NCI-H748 (cell line): ENCODE data around the gene GLG1.
"Not testable (repeated sequence)": the region's sequence is repeated elsewhere in the genome, so short reads cannot be mapped to it uniquely, and the experiment has no call there.

Experiments
- DNase-seq: peaks from one replicate; lab custom pipeline; 2025; ENCODE audit not compliant: unreplicated experiment; lab: John Stamatoyannopoulos, UW

The GLG1 gene

GRCh38 chr16:74575807-74576643 is 30.9 kb downstream of the GLG1 start:
- no peak for DNase-seq

DNA sequence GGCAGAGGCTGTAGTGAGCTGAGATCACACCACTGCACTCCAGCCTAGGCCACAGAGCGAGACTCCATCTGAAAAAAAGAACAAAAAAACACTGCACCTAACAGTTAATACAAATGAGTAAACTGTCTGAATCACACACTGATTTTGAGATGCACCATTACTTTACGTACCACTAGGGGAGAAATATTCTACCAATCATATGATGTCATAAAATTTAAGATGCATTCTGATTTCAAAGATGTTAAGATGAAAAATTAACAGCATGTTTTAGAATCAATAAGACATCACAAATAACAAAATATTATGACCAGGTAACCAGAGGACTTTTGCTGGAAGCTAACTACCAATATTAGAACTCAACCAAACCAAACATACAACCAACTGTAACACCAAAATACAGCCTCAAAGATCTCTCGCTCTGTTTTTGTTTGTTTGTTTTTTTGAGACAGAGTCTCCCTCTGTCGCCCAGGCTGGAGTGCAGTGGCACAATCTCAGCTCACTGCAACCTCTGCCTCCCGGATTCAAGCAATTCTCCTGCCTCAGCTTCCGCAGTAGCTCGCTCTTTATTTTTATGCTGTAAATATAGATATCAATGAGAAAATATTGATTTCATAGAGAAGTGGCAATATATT is 31.6 kb downstream of the GLG1 start:
- no peak for DNase-seq

DNA sequence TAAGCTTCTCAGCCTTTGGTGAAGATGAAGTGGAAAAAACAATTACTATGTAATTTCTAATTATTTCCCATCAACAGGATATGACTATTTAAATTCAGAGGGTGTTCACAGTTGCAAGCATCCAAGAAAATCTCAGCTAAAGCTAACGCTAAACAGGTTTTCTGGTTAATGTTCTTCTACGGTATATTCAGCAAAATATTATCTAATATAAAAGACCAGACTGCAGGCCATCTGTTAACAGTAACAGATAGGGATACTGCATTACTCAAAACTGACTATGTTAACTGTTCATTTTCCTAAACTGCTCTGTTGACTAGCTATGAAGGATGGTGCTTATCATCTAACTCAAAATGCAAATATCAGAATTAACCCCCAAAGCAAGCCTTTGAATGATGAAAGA is 32.8 kb downstream of the GLG1 start:
- no peak for DNase-seq

DNA sequence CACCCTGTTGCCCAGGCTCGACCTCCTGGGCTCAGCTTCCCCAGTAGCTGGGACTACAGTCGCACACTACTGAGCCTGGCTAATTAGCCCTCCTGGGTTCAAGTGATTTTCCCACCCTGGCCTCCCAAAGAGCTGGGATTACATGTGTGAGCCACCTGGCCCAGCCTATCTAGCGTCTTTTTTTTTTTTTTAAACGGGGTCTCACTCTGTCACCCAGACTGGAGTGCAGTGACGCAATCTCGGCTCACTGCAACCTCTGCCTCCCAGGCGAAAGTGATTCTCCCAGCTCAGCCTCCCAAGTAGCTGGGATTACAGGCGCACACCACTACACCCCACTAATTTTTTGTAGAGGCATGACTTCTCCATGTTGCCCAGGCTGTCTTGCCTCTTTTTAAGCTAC is 33.3 kb downstream of the GLG1 start:
- no peak for DNase-seq

DNA sequence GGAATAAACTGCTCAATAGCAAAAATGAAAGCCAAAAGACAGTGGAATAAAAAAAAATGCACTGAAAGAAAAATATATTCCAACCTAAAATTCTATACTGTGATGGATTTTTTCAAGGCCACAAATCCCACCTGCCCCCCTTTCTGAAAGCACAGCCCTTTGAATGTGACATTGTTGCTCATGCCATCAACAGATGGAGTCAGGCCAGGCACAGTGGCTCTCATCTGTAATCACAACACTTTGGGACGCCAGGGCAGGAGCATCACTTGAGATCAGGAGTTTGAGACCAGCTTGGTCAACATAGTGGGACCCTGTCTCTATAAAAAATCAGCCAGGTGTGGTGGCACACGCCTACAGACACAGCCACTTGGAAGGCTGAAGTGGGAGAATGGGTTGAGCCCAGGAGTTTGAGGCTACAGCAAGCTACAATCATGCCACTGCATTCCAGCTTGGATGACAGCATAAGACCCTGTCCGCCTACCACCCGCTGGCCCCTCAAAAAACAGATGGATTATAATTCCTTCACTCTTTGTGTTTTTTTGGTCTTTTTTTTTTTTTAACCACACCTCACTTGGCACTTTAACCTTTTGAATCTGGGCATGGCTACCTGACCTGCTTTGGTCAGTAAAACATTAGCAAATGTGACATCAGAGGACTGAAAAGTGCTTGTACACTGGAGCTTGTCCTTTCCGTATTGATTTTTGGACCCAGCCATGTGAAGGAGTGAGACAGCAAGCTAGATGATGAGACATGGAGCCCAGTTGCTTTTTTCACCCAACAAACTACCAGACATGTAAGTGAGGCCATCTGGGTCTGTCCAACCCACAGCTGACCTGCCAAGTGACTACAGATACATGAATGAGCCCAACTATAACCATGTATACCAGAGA is 36.3 kb downstream of the GLG1 start:
- no peak for DNase-seq

DNA sequence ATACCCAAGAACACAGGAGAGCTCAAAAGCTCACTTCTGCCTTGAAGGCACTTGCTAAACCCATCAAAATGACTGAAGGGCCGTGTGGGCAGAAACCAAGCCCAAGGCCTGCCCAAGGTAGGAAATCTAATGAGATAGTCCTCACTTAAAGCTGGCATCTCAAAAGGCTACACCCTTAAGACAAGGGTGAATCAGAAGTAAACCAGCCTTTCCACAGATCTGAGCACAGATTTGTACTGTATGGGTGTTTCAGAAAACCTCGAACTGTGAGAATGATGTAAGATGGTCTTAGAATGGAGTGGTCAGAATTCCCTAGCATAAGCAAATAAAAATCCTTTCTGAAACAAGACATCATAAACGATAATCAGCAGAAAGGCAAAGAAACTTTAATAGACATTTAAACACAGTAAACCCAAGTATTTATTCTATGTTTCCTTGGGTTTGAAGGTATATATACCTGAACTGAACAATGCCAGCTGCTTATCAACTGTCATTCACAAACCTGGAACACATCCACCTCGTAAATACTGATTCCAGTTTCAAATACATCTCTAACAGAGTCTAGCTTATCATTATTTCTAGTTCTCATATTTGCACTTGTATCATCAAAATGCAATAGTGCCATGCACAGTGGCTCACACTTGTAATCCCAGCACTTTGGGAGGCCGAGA is 37.8 kb downstream of the GLG1 start:
- DNase-seq = no peak

- no peak for DNase-seq
Measured at GRCh38 chr16:74567901-74568300, 39.0 kb downstream of the GLG1 start.

- DNase-seq = no peak
Measured at GRCh38 chr16:74565378-74565777, 41.5 kb downstream of the GLG1 start.

GRCh38 chr16:74564451-74564984 is 42.4 kb downstream of the GLG1 start:
- no peak for DNase-seq

DNA sequence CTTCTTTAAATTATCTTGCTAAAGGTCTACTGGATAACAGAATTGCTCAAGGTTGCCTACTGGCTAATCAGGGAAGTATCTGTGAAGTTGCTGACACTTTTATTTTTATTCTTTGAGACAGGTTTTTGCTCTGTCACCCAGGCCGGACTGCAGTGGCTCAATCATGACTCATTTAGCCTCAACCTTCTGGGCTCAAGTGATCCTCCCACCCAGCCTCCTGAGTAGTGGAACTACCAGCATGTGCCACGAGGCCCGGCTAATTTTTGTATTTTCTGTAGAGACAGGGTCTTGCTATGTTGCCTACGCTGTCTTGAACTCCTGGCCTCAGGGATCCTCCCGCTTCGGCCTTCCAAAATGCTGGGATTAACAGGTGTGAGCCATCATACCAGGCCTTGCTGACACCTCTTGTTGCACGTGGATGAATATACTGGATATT is 43.1 kb downstream of the GLG1 start:
- DNase-seq = no peak

- no peak for DNase-seq
Measured at GRCh38 chr16:74562117-74562516, 44.8 kb downstream of the GLG1 start.

GRCh38 chr16:74561626-74562025 is 45.3 kb downstream of the GLG1 start:
- no peak for DNase-seq

- DNase-seq = no peak
Measured at GRCh38 chr16:74560912-74561311, 46.0 kb downstream of the GLG1 start.

DNA sequence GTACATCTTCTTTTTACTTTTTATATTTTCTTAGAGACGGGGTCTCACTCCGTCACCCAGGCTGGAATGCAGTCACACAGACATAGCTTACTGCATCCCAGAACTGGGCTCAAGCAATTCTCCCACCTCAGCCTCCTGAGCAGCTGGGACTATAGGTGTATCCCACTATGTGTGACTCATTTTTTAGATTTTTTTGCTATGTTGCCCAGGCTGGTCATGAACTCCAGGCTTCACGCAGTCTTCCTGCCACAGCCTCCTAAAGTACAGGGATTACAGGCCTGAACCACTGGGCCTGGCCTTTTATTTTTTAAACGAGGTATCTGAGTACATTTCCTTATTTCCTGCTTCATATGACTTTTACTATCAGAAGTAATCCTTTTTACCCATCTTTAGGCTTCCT is 48.0 kb downstream of the GLG1 start:
- DNase-seq = no peak

DNA sequence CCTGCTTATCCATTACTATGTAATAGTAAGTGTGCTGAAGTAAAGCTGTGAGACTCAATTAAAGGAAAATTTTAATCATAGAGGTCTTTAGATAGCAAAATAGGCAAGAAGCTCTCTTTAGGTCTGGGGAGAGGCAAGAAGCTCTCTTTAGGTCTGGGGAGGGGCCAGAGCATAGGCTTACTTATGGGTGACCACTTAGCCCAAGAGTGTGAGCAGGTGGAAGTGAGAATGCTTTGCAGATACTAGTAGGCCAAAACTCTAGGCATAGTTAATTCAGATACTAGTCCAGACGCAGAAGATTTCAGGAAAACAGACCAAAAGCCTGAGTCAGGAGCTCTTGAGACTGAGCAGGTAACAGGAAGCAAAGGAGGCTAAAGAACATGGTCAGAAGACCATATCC is 49.6 kb downstream of the GLG1 start:
- DNase-seq = no peak

DNA sequence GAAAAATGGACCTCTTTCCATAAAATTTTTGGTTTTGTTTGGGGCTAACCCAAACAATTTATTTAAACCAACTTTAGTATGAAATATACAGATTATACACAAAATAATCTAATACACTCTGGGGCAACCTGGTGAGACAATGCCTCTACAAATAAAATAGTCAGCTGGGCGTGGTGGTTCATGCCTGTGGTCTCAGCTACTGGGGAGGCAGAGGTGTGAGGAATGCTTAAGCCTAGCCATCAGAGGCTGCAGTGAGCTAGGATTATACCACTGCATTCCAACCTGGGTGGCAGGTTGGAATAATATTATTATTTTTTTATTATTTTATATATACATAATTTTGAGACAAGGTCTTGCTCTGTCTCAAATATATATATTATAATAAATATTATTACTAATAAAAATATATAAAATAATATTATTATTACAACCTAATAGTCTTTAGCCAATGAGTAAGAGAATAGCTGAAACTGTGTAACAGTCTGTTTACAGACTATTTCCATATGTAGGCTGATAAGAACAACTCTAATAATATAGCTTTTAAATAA is 50.5 kb downstream of the GLG1 start:
- no peak for DNase-seq

GRCh38 chr16:74552357-74552756 is 54.6 kb downstream of the GLG1 start:
- DNase-seq = not testable (repeated sequence)

- not testable (repeated sequence) for DNase-seq
Measured at GRCh38 chr16:74550227-74551019, 56.5 kb downstream of the GLG1 start.

GRCh38 chr16:74546112-74546511 is 60.8 kb downstream of the GLG1 start:
- DNase-seq = not testable (repeated sequence)
